Liver (tissue), 9 donors: ENCODE data around the gene SLC25A1. TPM values are rescaled to one million over a fixed set of nuclear protein-coding genes. Genes with fewer than 3 reads are reported as not detected.
A peak's percentile ranks its signal among the peaks of the same experiment; 100 is the strongest.

Experiments
- DNase-seq: peaks from one replicate; pipeline ENCODE4 v3.0.0-alpha.2; 2017; ENCODE audit warnings: low spot score
- H3K27ac ChIP-seq, 2 donors: one replicate each; pipeline ENCODE4 v1.7.0; 2013; ENCODE audit warnings: inconsistent platforms in 2 of 2, low read length in 2 of 2, control low read depth in 1 of 2, low read depth in 1 of 2, mild to moderate bottlenecking in 1 of 2
- H3K27me3 ChIP-seq, 4 donors: one replicate each; pipeline versions ENCODE4 v1.6.1 to v1.7.0; 2013; ENCODE audit warnings: low read length in 3 of 4, inconsistent platforms in 1 of 4, mild to moderate bottlenecking in 1 of 4, moderate library complexity in 1 of 4; ENCODE audit not compliant: control insufficient read depth in 4 of 4, insufficient read depth in 4 of 4
- H3K36me3 ChIP-seq, 4 donors: one replicate each; pipeline versions ENCODE4 v1.6.1 to v1.7.0; 2013; ENCODE audit warnings: low read length in 3 of 4, mild to moderate bottlenecking in 3 of 4, low read depth in 1 of 4, moderate library complexity in 1 of 4; ENCODE audit not compliant: control insufficient read depth in 4 of 4, insufficient read depth in 3 of 4
- H3K4me1 ChIP-seq, 4 donors: one replicate each; pipeline versions ENCODE4 v1.6.1 to v1.7.0; 2013; ENCODE audit warnings: low read length in 3 of 4, mild to moderate bottlenecking in 3 of 4, moderate library complexity in 1 of 4; ENCODE audit not compliant: control insufficient read depth in 4 of 4, insufficient read depth in 4 of 4
- H3K4me3 ChIP-seq, 3 donors: one replicate each; pipeline versions ENCODE4 v1.6.1 to v1.7.0; 2013; ENCODE audit warnings: low read length in 3 of 3, control low read depth in 1 of 3, low read depth in 1 of 3, mild to moderate bottlenecking in 1 of 3
- H3K9ac ChIP-seq, 2 donors: one replicate each; pipeline ENCODE4 v1.7.0; 2013; ENCODE audit warnings: low read length in 2 of 2, mild to moderate bottlenecking in 2 of 2, moderate library complexity in 2 of 2, control low read depth in 1 of 2, low read depth in 1 of 2
- H3K9me3 ChIP-seq, 4 donors: one replicate each; pipeline versions ENCODE4 v1.6.1 to v1.7.0; 2013; ENCODE audit warnings: low read length in 3 of 4; ENCODE audit not compliant: control insufficient read depth in 4 of 4
- EGR1 ChIP-seq, 2 donors: IDR thresholded peaks; 2 replicates each; pipeline ENCODE4 v1.6.1; 2016 to 2018; ENCODE audit warnings: antibody characterized with exemption in 2 of 2, low read depth in 2 of 2
- FOXA1 ChIP-seq: IDR thresholded peaks from 2 replicates; pipeline ENCODE4 v1.6.1; 2016; ENCODE audit warnings: antibody characterized with exemption
- FOXA2 ChIP-seq: IDR thresholded peaks from 2 replicates; pipeline ENCODE4 v1.6.1; 2016; ENCODE audit warnings: antibody characterized with exemption
- GABPA ChIP-seq, 2 donors: IDR thresholded peaks in 1 of 2; conservative IDR thresholded peaks in 1 of 2; 2 replicates each; pipeline ENCODE4 v1.6.1; 2016; ENCODE audit warnings: antibody characterized with exemption in 2 of 2, mild to moderate bottlenecking in 1 of 2, moderate library complexity in 1 of 2
- HNF4A ChIP-seq, 2 donors: conservative IDR thresholded peaks; 2 replicates each; pipeline ENCODE4 v1.6.1; 2016; ENCODE audit warnings: antibody characterized with exemption in 2 of 2, mild to moderate bottlenecking in 2 of 2
- HNF4G ChIP-seq: IDR thresholded peaks from 2 replicates; pipeline ENCODE4 v1.6.1; 2016; ENCODE audit warnings: antibody characterized with exemption
- JUND ChIP-seq, 2 donors: IDR thresholded peaks; 2 replicates each; pipeline ENCODE4 v1.6.1; 2016; ENCODE audit warnings: antibody characterized with exemption in 2 of 2
- NR2F2 ChIP-seq: IDR thresholded peaks from 2 replicates; pipeline ENCODE4 v1.6.1; 2016; ENCODE audit warnings: antibody characterized with exemption
- RAD21 ChIP-seq, 2 donors: IDR thresholded peaks; 2 replicates each; pipeline ENCODE4 v1.6.1; 2016; ENCODE audit warnings: antibody characterized with exemption in 2 of 2, mild to moderate bottlenecking in 2 of 2
- RXRA ChIP-seq, 2 donors: IDR thresholded peaks; 2 replicates each; pipeline ENCODE4 v1.6.1; 2017 to 2018; ENCODE audit warnings: antibody characterized with exemption in 2 of 2, mild to moderate bottlenecking in 1 of 2
- SP1 ChIP-seq: IDR thresholded peaks from 2 replicates; pipeline ENCODE4 v1.6.1; 2018; ENCODE audit warnings: antibody characterized with exemption, mild to moderate bottlenecking
- TAF1 ChIP-seq: conservative IDR thresholded peaks from 2 replicates; pipeline ENCODE4 v1.6.1; 2016; ENCODE audit warnings: antibody characterized with exemption, mild to moderate bottlenecking
- YY1 ChIP-seq: IDR thresholded peaks from 2 replicates; pipeline ENCODE4 v1.6.1; 2016; ENCODE audit warnings: antibody characterized with exemption, mild to moderate bottlenecking
- ZBTB33 ChIP-seq: IDR thresholded peaks from 2 replicates; pipeline ENCODE4 v1.6.1; 2016; ENCODE audit warnings: antibody characterized with exemption
- WGBS: extraction: QIAGEN DNeasy Blood & Tissue Kit; methylation state at CpG from one replicate; pipeline ENCODE4 v1.1.7; 2013; 5-methylcytosine and 5-hydroxymethylcytosine counted together
- polyA plus RNA-seq, 2 donors: library from polyadenylated mRNA; stranded (reverse) in 1 of 2; unstranded in 1 of 2; fragments of 200-250 nt in 1 of 2; fragments of >200 nt in 1 of 2; fragmentation: Nextera tagmentation in 1 of 2; extraction: Ambion mirVana in 1 of 2; gene quantifications; one replicate each; pipeline versions ENCODE4 v1.2.1 to v1.2.3, GENCODE V29; 2013 to 2015
- total RNA-seq, 2 donors: library from RNA; depleted of rRNA; stranded (reverse); fragments of >200 nt; gene quantifications; one replicate each; pipeline ENCODE4 v1.2.3, GENCODE V29; 2014
- TF ChIP-seq, protein P1 (sequence below): IDR thresholded peaks from 2 replicates; pipeline ENCODE4 v1.6.1; 2016; ENCODE audit warnings: antibody characterized with exemption
- TF ChIP-seq, protein P2 (sequence below): fragments of 150-350 bp; IDR thresholded peaks from 2 replicates; pipeline ENCODE4 v1.5.1; 2017; ENCODE audit warnings: improper control_type of control experiment, low read depth, low read length; ENCODE audit not compliant: missing input control
- TF ChIP-seq, protein P3 (sequence below): IDR thresholded peaks from 2 replicates; pipeline ENCODE4 v1.6.1; 2016; ENCODE audit warnings: antibody characterized with exemption, mild to moderate bottlenecking
- donor health status: healthy.
- donor health status: healthy.
- donor health status: healthy.
- donor health status: healthy.
- donor health status: healthy.

The SLC25A1 gene
- total and polyA plus RNA-seq, 4 donors = 59.5 to 78.3 (median 73.9) TPM

GRCh38 chr22:19216579-19216978 is 38.0 kb upstream of the SLC25A1 start (continued):
- TF ChIP-seq EGR1 (IDR thresholded peaks at IDR 0.05; ENCODE audit: low read depth in 2 of 2) (no peak), RXRA (IDR thresholded peaks at IDR 0.05) (peak; percentile 28 to 52)
- TF ChIP-seq, protein P1, sequence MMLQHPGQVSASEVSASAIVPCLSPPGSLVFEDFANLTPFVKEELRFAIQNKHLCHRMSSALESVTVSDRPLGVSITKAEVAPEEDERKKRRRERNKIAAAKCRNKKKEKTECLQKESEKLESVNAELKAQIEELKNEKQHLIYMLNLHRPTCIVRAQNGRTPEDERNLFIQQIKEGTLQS = no peak

- H3K9me3 ChIP-seq = no peaks in the 10 kb centered on the region
- H3K36me3 ChIP-seq = peaks cover 0 to 5% (median 4%) of the 10 kb centered on the region in 4 donors
- no peak overlapping the region for H3K4me3 ChIP-seq
- no peak overlapping the region for H3K27ac ChIP-seq
- TF ChIP-seq HNF4G (no peak), RAD21 (IDR thresholded peaks at IDR 0.05) (no peak), SP1 (no peak), GABPA (IDR thresholded peaks at IDR 0.05 in 1 of 2, conservative IDR thresholded peaks at IDR 0.05 in 1 of 2) (no peak), YY1 (no peak)
- peaks cover 2 to 16% (median 14%) of the 10 kb centered on the region in 4 donors for H3K4me1 ChIP-seq
- 96% methylated on average over 14 of the region's 14 CpGs for WGBS
- no peak for DNase-seq
- no peak overlapping the region for H3K9ac ChIP-seq
- H3K27me3 ChIP-seq = no peaks in the 10 kb centered on the region
Observed at GRCh38 chr22:19215360-19215759, 36.8 kb upstream of the SLC25A1 start.

- TF ChIP-seq RXRA (IDR thresholded peaks at IDR 0.05) (no peak), RAD21 (IDR thresholded peaks at IDR 0.05) (no peak), HNF4A (conservative IDR thresholded peaks at IDR 0.05) (no peak), FOXA1 (no peak), ZBTB33 (no peak), JUND (IDR thresholded peaks at IDR 0.05) (no peak), FOXA2 (no peak), NR2F2 (no peak), YY1 (no peak), TAF1 (no peak), SP1 (no peak)
- TF ChIP-seq, protein P2, sequence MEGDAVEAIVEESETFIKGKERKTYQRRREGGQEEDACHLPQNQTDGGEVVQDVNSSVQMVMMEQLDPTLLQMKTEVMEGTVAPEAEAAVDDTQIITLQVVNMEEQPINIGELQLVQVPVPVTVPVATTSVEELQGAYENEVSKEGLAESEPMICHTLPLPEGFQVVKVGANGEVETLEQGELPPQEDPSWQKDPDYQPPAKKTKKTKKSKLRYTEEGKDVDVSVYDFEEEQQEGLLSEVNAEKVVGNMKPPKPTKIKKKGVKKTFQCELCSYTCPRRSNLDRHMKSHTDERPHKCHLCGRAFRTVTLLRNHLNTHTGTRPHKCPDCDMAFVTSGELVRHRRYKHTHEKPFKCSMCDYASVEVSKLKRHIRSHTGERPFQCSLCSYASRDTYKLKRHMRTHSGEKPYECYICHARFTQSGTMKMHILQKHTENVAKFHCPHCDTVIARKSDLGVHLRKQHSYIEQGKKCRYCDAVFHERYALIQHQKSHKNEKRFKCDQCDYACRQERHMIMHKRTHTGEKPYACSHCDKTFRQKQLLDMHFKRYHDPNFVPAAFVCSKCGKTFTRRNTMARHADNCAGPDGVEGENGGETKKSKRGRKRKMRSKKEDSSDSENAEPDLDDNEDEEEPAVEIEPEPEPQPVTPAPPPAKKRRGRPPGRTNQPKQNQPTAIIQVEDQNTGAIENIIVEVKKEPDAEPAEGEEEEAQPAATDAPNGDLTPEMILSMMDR = no peak
- TF ChIP-seq, protein P3, sequence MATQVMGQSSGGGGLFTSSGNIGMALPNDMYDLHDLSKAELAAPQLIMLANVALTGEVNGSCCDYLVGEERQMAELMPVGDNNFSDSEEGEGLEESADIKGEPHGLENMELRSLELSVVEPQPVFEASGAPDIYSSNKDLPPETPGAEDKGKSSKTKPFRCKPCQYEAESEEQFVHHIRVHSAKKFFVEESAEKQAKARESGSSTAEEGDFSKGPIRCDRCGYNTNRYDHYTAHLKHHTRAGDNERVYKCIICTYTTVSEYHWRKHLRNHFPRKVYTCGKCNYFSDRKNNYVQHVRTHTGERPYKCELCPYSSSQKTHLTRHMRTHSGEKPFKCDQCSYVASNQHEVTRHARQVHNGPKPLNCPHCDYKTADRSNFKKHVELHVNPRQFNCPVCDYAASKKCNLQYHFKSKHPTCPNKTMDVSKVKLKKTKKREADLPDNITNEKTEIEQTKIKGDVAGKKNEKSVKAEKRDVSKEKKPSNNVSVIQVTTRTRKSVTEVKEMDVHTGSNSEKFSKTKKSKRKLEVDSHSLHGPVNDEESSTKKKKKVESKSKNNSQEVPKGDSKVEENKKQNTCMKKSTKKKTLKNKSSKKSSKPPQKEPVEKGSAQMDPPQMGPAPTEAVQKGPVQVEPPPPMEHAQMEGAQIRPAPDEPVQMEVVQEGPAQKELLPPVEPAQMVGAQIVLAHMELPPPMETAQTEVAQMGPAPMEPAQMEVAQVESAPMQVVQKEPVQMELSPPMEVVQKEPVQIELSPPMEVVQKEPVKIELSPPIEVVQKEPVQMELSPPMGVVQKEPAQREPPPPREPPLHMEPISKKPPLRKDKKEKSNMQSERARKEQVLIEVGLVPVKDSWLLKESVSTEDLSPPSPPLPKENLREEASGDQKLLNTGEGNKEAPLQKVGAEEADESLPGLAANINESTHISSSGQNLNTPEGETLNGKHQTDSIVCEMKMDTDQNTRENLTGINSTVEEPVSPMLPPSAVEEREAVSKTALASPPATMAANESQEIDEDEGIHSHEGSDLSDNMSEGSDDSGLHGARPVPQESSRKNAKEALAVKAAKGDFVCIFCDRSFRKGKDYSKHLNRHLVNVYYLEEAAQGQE = no peak
- Histone ChIP-seq H3K4me1 (peaks cover 2 to 16% (median 14%) of the 10 kb centered on the region in 4 donors), H3K27me3 (no peaks in the 10 kb centered on the region), H3K36me3 (peaks cover 0 to 12% (median 4%) of the 10 kb centered on the region in 4 donors), H3K4me3 (no peak overlapping the region), H3K27ac (no peak overlapping the region), H3K9ac (no peak overlapping the region), H3K9me3 (no peaks in the 10 kb centered on the region)
- DNase-seq = no peak
- WGBS = 88% methylated on average over 4 of the region's 4 CpGs
Observed at GRCh38 chr22:19214078-19214473, 35.5 kb upstream of the SLC25A1 start.
